GM12875 (cell line): ENCODE results near the gene NPEPL1.

Source experiments
- H3K4me3 ChIP-seq: one replicate; pipeline ENCODE4 v1.5.1; 2011; ENCODE audit warnings: low read depth, low read length, control low read depth
- CTCF ChIP-seq: IDR thresholded peaks from 2 replicates; pipeline ENCODE4 v1.5.1; 2011; ENCODE audit warnings: low read depth, mild to moderate bottlenecking, control low read depth, inconsistent platforms, low read length, moderate library complexity, borderline replicate concordance; ENCODE audit not compliant: insufficient read depth

Gene NPEPL1

GRCh38 chr20:58694241-58695083 is 1.9 kb downstream of the NPEPL1 start:
- TF ChIP-seq CTCF, result no peak
- no peak overlapping the region for H3K4me3 ChIP-seq

- TF ChIP-seq CTCF, result no peak
- H3K4me3 ChIP-seq, result no peak overlapping the region
Measured at GRCh38 chr20:58695084-58695722, 2.6 kb downstream of the NPEPL1 start.

- no peak for TF ChIP-seq CTCF
Measured at GRCh38 chr20:58695895-58696375, 3.3 kb downstream of the NPEPL1 start.

GRCh38 chr20:58696411-58696961 is 3.9 kb downstream of the NPEPL1 start:
- TF ChIP-seq CTCF, result no peak
- H3K4me3 ChIP-seq, result no peak overlapping the region

More at GRCh38 chr20:58695895-58696375, 3.3 kb downstream of the NPEPL1 start:
- H3K4me3 ChIP-seq, result no peak overlapping the region

GRCh38 chr20:58697201-58697866 is 4.7 kb downstream of the NPEPL1 start:
- no peak overlapping the region for H3K4me3 ChIP-seq
- no peak for TF ChIP-seq CTCF

- TF ChIP-seq CTCF, result no peak
Measured at GRCh38 chr20:58697867-58698703, 5.5 kb downstream of the NPEPL1 start.

More at GRCh38 chr20:58697867-58698703, 5.5 kb downstream of the NPEPL1 start:
- no peak overlapping the region for H3K4me3 ChIP-seq
